ENCODE data around the gene FBXL7.

The FBXL7 gene

GRCh38 chr5:15506146-15506545, 6.2 kb downstream of the FBXL7 start:
- DNase-seq: no peak

GRCh38 chr5:15506897-15507296, 6.9 kb downstream of the FBXL7 start:
- no peak for DNase-seq

GRCh38 chr5:15510092-15510491, 10.1 kb downstream of the FBXL7 start:
- DNase-seq: no peak

GRCh38 chr5:15510831-15511230, 10.9 kb downstream of the FBXL7 start:
- no peak for DNase-seq

- DNase-seq: no peak
Measured at GRCh38 chr5:15513431-15513830, 13.5 kb downstream of the FBXL7 start.

- DNase-seq: no peak
Measured at GRCh38 chr5:15513911-15514310, 13.9 kb downstream of the FBXL7 start.

- DNase-seq: no peak
Measured at GRCh38 chr5:15515229-15515628, 15.2 kb downstream of the FBXL7 start.

- DNase-seq: no peak
Measured at GRCh38 chr5:15516486-15516885, 16.5 kb downstream of the FBXL7 start.

GRCh38 chr5:15518786-15519185, 18.8 kb downstream of the FBXL7 start:
- no peak for DNase-seq

- no peak for DNase-seq
Measured at GRCh38 chr5:15520856-15521255, 20.9 kb downstream of the FBXL7 start.

- DNase-seq: no peak
Measured at GRCh38 chr5:15521381-15522186, 21.6 kb downstream of the FBXL7 start.

- DNase-seq: no peak
Measured at GRCh38 chr5:15522187-15522520, 22.2 kb downstream of the FBXL7 start.

- no peak for DNase-seq
Measured at GRCh38 chr5:15524712-15525111, 24.7 kb downstream of the FBXL7 start.

- no peak for DNase-seq
Measured at GRCh38 chr5:15525703-15526275, 25.8 kb downstream of the FBXL7 start.

GRCh38 chr5:15526413-15526812, 26.4 kb downstream of the FBXL7 start:
- no peak for DNase-seq

- no peak for DNase-seq
Measured at GRCh38 chr5:15528476-15528875, 28.5 kb downstream of the FBXL7 start.

- no peak for DNase-seq
Measured at GRCh38 chr5:15529013-15529412, 29.0 kb downstream of the FBXL7 start.

- DNase-seq: no peak
Measured at GRCh38 chr5:15529821-15530220, 29.8 kb downstream of the FBXL7 start.

GRCh38 chr5:15533129-15533893, 33.3 kb downstream of the FBXL7 start:
- DNase-seq: no peak

- DNase-seq: no peak
Measured at GRCh38 chr5:15535938-15536337, 36.0 kb downstream of the FBXL7 start.

- no peak for DNase-seq
Measured at GRCh38 chr5:15538516-15538915, 38.5 kb downstream of the FBXL7 start.

- DNase-seq: no peak
Measured at GRCh38 chr5:15539951-15540350, 40.0 kb downstream of the FBXL7 start.

- no peak for DNase-seq
Measured at GRCh38 chr5:15544039-15544438, 44.1 kb downstream of the FBXL7 start.

- DNase-seq: no peak
Measured at GRCh38 chr5:15545082-15545481, 45.1 kb downstream of the FBXL7 start.
